Endothelial cell of umbilical vein (primary cell): ENCODE results near the gene PIGM.

Source experiments
- FOS ChIP-seq: IDR thresholded peaks from 2 replicates; pipeline ENCODE4 v1.6.1; 2011; ENCODE audit warnings: mild to moderate bottlenecking, low read length, moderate library complexity, borderline replicate concordance; ENCODE audit not compliant: insufficient read depth
- GATA2 ChIP-seq: IDR thresholded peaks from 2 replicates; pipeline ENCODE4 v1.7.0; 2011; ENCODE audit warnings: low read depth, mild to moderate bottlenecking, moderate library complexity, mixed read lengths, low read length; ENCODE audit not compliant: insufficient read length, insufficient read depth
- POLR2A ChIP-seq: IDR thresholded peaks from 2 replicates; pipeline ENCODE4 v1.6.1; 2012; ENCODE audit warnings: low read depth, mild to moderate bottlenecking, control low read depth, low read length
- TF ChIP-seq, protein P1 (sequence below), 2 donors: IDR thresholded peaks; 1 replicate in 1 of 2; 2 replicates in 1 of 2; pipeline ENCODE4 v1.5.1; 2011; ENCODE audit warnings: low read length in 2 of 2, mild to moderate bottlenecking in 2 of 2, moderate library complexity in 2 of 2, control low read depth in 1 of 2, inconsistent platforms in 1 of 2, low read depth in 1 of 2; ENCODE audit not compliant: insufficient read depth in 1 of 2; ENCODE audit errors: extremely low read depth in 1 of 2
- TF ChIP-seq, protein P2 (sequence below): IDR thresholded peaks from 2 replicates; pipeline ENCODE4 v1.6.1; 2011; ENCODE audit not compliant: insufficient read depth, insufficient read length

DNA sequence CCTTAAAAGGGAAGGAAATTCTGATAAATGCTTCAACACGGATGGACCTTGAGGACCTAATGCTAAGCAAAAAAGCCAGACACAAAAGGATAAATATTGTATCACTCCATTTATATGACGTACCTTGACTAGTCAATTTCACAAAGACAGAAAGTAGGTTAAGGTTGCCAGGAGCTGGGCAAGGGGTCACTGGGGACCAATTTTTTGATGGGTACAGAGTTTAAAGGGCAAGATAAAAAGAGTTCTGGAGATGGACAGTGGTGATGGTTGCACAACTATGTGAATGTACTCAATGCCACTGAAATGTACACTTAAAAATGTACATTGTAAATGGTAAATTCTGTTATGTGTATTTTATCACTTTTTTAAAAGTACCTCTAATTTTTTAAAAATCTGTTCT is 45.7 kb downstream of the PIGM start:
- no peak for TF ChIP-seq POLR2A
- TF ChIP-seq, protein P1, sequence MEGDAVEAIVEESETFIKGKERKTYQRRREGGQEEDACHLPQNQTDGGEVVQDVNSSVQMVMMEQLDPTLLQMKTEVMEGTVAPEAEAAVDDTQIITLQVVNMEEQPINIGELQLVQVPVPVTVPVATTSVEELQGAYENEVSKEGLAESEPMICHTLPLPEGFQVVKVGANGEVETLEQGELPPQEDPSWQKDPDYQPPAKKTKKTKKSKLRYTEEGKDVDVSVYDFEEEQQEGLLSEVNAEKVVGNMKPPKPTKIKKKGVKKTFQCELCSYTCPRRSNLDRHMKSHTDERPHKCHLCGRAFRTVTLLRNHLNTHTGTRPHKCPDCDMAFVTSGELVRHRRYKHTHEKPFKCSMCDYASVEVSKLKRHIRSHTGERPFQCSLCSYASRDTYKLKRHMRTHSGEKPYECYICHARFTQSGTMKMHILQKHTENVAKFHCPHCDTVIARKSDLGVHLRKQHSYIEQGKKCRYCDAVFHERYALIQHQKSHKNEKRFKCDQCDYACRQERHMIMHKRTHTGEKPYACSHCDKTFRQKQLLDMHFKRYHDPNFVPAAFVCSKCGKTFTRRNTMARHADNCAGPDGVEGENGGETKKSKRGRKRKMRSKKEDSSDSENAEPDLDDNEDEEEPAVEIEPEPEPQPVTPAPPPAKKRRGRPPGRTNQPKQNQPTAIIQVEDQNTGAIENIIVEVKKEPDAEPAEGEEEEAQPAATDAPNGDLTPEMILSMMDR (IDR thresholded peaks at IDR 0.05; ENCODE audit: extremely low read depth in 1 of 2, insufficient read depth in 1 of 2, low read depth in 1 of 2, low read length in 2 of 2): no peak
- TF ChIP-seq, protein P2, sequence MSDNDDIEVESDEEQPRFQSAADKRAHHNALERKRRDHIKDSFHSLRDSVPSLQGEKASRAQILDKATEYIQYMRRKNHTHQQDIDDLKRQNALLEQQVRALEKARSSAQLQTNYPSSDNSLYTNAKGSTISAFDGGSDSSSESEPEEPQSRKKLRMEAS: no peak
- TF ChIP-seq GATA2: no peak
- no peak for TF ChIP-seq FOS
